Measurements from ENCODE around the gene RORB.
"Not testable (repeated sequence)": the region's sequence is repeated elsewhere in the genome, so short reads cannot be mapped to it uniquely, and the experiment has no call there.

RORB gene

DNA sequence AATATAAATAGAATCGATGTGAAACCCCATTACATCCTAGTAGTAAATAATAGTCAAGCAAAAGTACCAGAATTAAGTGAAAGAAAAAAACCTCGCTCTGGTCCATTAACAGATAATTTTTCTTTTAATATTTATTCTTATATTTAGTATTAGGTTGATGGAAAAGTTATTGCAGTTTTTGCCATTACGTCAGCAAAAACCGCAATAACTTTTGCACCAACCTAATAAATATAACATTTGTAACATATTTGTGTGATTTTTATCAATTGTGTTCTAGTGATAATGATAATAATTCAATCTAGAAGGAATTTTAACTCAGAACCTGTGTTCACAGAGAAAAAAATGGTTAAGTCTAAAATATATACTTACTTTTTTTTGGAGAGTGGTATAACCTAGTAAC lies 16.1 kb downstream of the RORB start:
- DNase-seq (ENCODE audit: low read depth, low spot score) = no peak

DNA sequence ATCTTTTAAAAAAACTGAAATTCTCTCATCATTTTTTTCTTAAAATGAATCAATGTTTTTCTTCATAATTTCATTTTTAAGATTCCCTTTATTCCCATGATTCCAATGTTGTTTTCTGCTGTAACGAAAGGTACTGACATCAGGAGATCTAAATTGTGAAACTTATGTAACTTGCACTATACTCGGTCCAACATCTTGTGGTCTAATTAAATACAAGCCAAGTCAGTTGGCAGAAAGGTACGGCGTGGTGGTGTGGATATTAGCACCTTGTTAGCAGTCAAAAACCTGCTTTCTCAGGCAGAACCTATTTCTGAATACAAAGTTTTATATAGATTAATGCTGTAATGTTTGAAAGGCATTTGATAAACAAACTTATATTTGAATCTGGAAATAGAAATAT lies 20.1 kb downstream of the RORB start:
- peak; percentile 40 for DNase-seq (ENCODE audit: low read depth, low spot score)

DNA sequence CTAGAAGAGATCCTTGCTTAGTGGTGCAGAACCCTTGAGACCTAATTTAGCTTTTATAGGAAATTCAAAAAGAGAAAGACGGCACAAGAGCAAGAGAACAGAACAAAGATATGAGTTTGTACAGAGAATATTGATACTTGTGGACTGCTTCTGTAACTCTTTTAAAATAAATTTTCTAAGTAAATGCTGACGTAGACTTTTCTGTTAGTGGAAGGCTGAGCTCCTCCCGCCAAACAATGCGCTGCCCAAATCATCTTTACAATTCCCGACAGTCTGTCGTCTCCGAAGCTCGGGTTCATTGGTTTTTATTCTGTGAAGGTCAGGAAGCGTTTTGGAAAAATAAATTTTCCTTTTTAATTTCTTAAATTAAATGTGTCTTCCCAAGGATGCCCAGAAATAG lies 22.3 kb downstream of the RORB start:
- no peak for DNase-seq (ENCODE audit: low read depth, low spot score)

DNA sequence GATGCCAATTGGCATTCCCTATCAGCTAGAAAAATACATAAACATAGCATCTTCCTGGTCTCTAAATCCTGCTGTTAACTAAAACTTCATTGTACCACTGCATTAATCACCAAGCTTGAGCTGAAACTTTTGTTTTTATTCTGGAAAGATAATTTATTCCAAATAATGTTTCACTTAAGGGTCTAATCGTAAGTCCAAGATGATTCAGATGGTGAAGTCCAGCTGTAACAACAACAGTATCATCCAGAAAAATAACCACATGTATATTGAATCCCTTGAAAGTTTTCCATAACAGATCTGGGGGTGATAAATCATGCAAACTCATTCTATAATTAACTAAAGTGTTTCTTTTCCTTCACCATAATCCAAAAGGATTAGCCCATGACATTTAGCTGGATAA lies 23.9 kb downstream of the RORB start:
- DNase-seq (ENCODE audit: low read depth, low spot score) = peak; percentile 29

DNA sequence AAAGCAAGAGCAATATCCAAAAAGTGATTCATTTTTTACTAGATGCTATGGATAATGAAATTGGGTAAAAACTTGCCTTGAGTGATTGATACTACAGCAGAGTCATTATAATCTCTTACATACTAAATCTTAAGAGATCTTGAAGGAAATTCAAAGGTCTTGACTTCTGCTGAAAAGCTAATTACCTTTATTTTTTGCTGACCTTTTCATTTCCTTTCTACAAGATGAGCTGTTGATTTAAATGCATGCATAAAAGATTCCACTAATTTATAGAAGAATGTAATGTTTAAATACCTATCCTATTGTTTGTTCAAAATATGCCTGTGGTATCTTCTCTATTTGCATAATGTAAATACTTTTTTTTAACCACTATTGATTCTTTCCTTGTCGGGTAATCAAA lies 27.2 kb downstream of the RORB start:
- no peak for DNase-seq (ENCODE audit: low read depth, low spot score)

- peak; percentile 14 for DNase-seq (ENCODE audit: low read depth, low spot score)
Observed at GRCh38 chr9:74526215-74526614, 29.1 kb downstream of the RORB start.

- no peak for DNase-seq (ENCODE audit: low read depth, low spot score)
Observed at GRCh38 chr9:74527718-74528117, 30.6 kb downstream of the RORB start.

DNA sequence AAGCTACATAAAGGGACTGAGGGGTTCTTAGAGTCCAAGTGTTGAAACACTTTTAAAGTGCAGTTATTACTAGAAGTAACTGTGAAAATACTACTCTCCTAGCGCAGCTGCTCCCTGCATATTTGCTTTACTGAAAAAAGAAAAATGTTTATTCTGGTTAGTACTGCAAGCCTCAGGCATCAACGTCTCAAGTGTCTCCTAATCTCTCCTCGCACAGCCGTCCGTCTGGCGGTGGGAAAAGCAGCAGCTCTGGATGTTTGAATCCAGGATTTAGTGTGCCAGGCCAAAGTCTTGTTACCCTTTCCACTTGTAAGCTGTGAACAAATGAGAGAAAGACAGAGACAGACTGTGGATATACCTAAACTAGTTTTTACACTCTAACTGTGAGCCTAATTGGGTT lies 31.1 kb downstream of the RORB start:
- no peak for DNase-seq (ENCODE audit: low read depth, low spot score)

DNA sequence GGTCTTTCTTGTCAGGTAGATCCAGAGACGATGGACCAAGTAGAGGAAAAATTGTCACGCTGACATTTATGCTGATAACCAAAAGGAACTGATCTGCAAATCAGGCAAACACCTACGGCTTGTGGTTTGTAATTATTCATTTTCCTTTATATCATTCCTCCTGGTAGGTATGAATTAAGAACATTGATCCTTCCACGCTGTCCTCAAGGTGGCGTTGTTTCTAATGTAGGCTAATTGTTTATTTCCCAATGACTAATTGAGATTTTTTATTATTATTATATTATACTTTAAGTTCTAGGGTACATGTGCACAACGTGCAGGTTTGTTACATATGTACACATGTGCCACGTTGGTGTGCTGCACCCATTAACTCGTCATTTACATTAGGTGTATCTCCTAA lies 33.3 kb downstream of the RORB start:
- not testable (repeated sequence) for DNase-seq (ENCODE audit: low read depth, low spot score)

GRCh38 chr9:74533253-74533652 lies 36.1 kb downstream of the RORB start:
- no peak for DNase-seq (ENCODE audit: low read depth, low spot score)

- DNase-seq (ENCODE audit: low read depth, low spot score) = no peak
Observed at GRCh38 chr9:74534841-74535240, 37.7 kb downstream of the RORB start.

DNA sequence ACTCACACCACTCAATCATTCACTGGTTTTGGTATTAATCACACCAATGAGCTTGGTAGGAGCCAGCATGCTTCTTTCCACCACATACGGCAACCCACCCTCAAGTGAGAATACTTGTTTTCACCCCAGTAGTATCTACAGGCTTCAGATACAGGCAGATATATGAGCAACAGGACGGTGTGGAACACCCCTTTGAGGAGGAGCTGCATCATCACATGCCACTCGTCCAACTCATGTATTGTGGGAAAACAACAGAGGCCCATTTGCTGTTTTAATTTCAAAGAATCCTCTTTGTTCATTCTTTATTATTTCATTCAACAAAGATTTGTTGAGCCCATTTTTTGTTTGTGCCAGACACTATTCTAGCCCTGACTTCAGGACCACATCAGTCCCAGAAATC lies 46.0 kb downstream of the RORB start:
- DNase-seq (ENCODE audit: low read depth, low spot score) = no peak

DNA sequence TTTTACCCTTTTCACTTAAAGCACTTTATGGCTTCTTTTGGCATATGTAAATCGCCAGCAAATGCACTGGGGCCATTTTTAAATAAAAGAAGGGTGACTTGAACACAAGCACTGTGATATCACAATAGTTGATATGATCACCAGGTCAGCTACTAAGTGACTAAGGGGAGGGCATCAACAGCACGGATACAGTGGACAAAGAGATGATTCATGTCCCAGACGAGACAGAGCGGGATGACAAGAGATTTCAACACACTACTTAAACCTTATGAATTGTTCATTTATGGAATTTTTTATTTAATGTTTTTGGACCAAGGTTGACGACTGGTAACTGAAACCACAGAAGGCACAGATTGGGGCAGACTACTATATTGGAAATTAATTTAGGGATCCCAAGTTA lies 54.1 kb downstream of the RORB start:
- no peak for DNase-seq (ENCODE audit: low read depth, low spot score)

DNA sequence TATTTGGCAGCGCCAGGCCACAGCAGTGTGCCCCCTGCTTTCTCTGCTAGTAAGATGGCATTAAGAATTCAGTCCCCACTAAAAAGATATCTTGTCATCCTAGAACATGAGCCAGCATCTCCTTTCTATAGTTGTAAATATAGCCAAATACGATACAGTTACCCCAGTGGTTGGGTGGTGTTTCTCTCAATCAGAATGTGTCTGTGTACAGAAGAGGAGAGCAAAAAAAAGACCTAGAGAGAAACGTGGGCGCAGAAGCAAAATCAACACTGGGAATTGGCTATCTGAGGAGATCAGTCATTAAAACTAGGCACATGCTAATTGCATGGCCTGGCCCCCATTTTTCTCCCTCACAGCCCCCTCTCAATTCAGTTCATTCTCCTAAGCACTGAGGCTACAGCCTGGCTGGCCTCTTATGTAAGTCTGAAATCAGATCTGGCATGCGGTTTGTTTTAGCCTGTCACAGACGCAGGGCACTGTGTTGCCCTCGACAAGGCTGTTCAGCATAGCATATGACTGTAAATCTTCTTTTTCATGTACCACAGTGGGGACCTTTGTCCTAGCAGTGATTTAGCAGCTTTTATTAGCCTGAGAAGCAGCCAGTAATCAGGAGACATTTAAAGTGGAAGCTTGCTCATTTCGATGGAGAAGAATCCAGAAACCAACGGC lies 57.8 kb downstream of the RORB start:
- DNase-seq (ENCODE audit: low read depth, low spot score) = peak; percentile 39

DNA sequence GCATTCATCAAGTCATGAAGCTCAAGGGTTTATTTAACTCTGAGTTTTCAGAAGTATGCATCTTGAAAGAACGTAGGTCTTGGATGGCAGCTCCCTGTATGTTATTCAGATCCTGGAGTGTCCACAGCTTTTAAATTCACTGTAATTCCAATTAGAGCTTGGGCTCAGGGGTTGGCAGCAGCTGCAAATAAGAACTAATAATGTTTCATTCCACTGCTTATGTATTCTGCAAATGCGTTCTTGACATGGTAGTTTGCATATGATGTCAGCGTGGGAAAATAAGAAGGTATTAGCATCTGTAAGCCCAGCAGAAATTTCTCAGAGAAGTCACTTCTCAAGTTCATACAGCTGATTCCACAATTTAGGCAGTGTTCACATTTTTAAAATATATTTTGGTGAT lies 58.4 kb downstream of the RORB start:
- DNase-seq (ENCODE audit: low read depth, low spot score) = no peak

DNA sequence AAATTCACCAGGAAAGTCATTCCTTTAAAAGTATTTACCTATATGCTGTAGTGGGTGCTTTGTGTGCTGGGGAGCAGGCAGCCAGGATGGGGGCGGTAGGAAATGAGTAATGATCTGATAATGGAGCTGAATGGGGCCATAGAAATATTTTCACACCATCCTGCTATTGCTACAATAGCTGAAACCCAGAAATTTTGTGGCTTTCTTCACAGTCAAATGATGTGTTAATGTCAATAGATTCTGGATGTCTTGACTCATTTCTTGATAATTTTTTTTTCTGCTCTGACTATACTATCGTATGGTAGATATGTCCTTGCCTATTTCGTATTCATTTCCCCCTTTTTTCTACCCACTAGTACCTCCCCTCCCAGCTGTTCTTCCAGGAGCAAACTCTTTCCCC lies 59.5 kb downstream of the RORB start:
- no peak for DNase-seq (ENCODE audit: low read depth, low spot score)

- no peak for DNase-seq (ENCODE audit: low read depth, low spot score)
Observed at GRCh38 chr9:74557571-74557970, 60.4 kb downstream of the RORB start.

DNA sequence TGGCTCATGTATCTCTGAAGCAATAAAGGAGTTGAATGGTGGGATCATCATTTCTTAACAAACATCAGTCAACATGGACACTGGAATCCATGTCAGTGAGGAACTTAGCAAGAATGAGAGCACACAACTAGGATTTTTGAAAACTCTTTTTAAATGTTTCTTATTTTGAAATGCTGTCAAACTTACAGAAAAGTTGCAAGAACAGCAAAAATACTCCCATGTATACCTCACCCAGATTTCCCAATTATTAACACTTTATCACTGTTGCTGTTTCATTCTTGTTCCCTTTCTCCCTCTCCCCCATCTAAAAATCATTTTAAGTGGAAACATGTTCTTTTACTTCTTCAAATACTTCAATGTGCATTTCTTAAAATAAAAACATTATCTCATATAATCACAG lies 65.5 kb downstream of the RORB start:
- no peak for DNase-seq (ENCODE audit: low read depth, low spot score)

DNA sequence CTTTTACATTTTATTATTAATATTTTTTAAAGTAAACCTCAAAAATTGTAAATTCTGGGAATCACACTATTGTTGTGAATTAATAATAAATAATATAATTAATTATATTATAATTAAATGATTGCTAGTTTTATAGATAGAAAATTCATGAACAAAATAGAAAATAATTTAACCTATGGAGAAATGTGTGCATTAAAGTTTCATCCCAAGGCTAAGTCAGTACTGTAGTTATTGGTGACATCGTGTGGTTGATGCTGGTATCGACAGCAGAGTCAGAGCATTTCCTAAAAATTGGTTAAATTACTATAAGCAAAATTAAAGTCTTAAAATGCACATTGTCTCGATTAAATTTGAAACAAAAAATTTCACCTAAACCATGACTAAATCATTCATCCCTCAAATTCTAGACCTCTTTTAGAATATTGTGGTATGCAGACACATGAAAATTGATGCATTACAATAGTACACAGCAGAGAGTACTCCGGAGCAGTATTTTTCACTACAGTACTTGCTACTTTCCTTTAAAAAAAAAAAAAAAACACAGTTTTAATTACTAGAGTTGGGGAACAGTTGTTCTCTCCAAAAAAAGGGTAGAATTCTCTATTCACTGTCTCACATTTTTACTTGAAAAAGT lies 73.9 kb downstream of the RORB start:
- DNase-seq (ENCODE audit: low read depth, low spot score) = peak; percentile 45

GRCh38 chr9:74573640-74574191 lies 76.6 kb downstream of the RORB start:
- peak; percentile 40 for DNase-seq (ENCODE audit: low read depth, low spot score)

DNA sequence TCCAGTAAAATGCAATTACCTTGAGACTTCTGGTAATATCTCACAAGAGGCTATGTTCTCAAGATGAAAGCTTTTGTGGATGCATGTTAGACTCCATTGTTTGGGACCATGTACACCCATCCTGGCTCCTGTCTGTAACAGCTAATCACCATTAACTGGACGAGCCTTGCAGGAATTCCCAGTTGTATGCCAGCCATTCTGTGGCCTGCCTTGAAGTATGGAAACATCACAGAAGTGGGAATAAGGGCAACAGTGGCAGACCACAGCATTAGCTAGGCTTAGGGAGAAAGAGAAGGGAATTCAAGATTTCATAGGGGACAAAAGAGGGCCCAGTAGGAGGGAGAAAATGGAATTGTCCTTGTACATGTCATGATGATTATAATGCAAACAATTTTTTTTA lies 79.0 kb downstream of the RORB start:
- peak; percentile 36 for DNase-seq (ENCODE audit: low read depth, low spot score)

- DNase-seq (ENCODE audit: low read depth, low spot score) = no peak
Observed at GRCh38 chr9:74577956-74578355, 80.8 kb downstream of the RORB start.

- DNase-seq (ENCODE audit: low read depth, low spot score) = no peak
Observed at GRCh38 chr9:74589576-74589975, 92.4 kb downstream of the RORB start.
